ENCODE data around the gene LRRC70.

The LRRC70 gene

DNA sequence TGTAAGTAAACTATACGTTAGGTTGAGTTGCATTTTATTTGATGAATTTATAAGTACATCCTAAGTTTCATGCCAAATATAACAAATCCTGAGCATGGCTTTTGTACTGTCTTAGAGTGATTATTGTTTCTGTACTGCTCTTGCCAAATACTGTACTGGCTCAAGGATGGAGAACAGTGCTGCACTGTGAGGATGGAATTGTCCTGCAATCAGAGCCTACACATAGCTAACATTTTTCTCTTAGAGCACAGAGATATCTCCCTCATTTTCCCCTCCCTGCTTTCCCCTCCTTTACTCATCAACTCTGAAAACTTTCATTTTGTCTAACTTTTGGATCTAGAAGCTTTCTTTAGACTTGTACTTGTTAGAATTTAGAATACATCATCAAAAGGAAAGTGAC is 28.3 kb downstream of the LRRC70 start:
- Histone ChIP-seq H3K27ac (no peak overlapping the region), H3K4me3 (ENCODE audit: low read depth, low read length) (no peak overlapping the region), H3K9ac (no peak overlapping the region), H3K4me2 (ENCODE audit: low read length) (no peak overlapping the region), H2AFZ (no peak overlapping the region), H3K79me2 (no peaks in the 10 kb centered on the region), H3K4me1 (no peaks in the 10 kb centered on the region), H3K27me3 (ENCODE audit: control insufficient read depth, insufficient read depth, low read length) (no peaks in the 10 kb centered on the region), H3K36me3 (ENCODE audit: control insufficient read depth, insufficient read depth, low read length) (no peaks in the 10 kb centered on the region), H3K9me3 (ENCODE audit: control insufficient read depth, low read length) (no peaks in the 10 kb centered on the region)
- TF ChIP-seq, protein P1, sequence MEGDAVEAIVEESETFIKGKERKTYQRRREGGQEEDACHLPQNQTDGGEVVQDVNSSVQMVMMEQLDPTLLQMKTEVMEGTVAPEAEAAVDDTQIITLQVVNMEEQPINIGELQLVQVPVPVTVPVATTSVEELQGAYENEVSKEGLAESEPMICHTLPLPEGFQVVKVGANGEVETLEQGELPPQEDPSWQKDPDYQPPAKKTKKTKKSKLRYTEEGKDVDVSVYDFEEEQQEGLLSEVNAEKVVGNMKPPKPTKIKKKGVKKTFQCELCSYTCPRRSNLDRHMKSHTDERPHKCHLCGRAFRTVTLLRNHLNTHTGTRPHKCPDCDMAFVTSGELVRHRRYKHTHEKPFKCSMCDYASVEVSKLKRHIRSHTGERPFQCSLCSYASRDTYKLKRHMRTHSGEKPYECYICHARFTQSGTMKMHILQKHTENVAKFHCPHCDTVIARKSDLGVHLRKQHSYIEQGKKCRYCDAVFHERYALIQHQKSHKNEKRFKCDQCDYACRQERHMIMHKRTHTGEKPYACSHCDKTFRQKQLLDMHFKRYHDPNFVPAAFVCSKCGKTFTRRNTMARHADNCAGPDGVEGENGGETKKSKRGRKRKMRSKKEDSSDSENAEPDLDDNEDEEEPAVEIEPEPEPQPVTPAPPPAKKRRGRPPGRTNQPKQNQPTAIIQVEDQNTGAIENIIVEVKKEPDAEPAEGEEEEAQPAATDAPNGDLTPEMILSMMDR (IDR thresholded peaks at IDR 0.05) = no peak

DNA sequence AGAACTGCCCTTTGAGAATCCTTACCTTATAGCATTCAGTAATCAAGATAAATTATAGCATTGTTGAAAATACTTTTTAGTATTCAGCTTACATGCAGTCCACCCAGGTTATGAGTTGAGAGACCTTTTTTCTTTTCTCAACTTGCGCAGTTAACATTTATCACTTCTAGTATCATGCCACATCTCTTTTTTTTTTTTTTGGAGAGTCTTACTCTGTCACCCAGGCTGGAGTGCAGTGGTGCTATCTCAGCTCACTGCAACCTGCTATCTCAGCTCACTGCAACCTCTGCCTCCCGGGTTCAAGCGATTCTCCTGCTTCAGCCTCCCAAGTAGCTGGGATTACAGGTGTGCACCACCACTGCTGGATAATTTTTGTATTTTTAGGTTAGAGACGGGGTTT is 29.0 kb downstream of the LRRC70 start:
- Histone ChIP-seq H3K4me2 (ENCODE audit: low read length) (no peak overlapping the region), H3K4me3 (ENCODE audit: low read depth, low read length) (no peak overlapping the region), H3K4me1 (no peaks in the 10 kb centered on the region), H3K9ac (no peak overlapping the region), H3K79me2 (no peaks in the 10 kb centered on the region), H3K36me3 (ENCODE audit: control insufficient read depth, insufficient read depth, low read length) (no peaks in the 10 kb centered on the region), H3K27ac (no peak overlapping the region), H2AFZ (no peak overlapping the region), H3K27me3 (ENCODE audit: control insufficient read depth, insufficient read depth, low read length) (no peaks in the 10 kb centered on the region), H3K9me3 (ENCODE audit: control insufficient read depth, low read length) (no peaks in the 10 kb centered on the region)
- TF ChIP-seq, protein P1 (IDR thresholded peaks at IDR 0.05) = no peak

DNA sequence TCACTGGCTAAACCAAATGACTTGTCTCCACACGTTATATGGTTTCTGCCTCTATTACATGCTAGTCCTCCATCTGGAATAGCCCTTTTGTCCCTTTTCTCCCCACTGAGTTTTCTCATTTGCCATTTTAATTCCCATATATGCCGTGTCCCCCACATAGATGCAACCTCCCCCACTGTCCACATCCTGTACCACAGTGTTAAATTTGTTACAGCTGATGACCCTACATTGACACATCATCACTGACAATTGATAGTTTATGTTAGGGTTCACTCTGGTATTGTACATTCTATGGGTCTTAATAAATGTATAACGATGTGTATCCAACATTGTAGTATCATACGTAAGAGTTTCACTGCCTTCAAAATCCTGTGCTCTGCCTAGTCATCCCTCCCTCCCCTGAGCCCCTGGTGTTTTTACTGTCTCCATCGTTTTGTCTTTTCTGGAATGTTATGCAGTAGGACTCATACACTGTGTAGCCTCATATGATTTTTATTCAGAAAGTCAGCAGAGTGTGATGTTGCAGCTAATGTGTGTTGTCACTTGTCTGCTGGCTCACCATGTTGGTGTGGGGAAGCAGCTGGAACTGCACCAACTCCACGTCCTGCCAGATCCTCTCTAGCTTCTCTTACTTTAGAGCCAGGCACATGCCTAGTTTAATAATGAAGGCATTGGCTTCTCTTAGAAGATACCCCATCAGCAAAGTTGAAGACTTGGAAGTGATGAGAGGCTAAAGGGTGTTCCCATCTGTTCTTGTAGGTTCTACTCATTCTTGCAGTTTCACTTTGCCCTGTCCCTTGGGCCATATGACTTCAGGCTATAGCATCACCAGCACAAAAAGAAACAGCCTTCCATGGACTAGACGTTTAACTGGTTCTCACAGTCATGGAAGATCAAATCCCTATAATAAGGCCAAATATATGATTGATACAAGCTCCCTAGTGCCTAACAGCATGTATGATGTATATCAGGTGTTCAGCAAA is 30.2 kb downstream of the LRRC70 start:
- no peak overlapping the region for H3K9ac ChIP-seq
- no peaks in the 10 kb centered on the region for H3K79me2 ChIP-seq
- H2AFZ ChIP-seq = no peak overlapping the region
- no peak overlapping the region for H3K4me3 ChIP-seq (ENCODE audit: low read depth, low read length)
- no peak overlapping the region for H3K4me2 ChIP-seq (ENCODE audit: low read length)
- H3K27me3 ChIP-seq (ENCODE audit: control insufficient read depth, insufficient read depth, low read length) = no peaks in the 10 kb centered on the region
- TF ChIP-seq, protein P1 (IDR thresholded peaks at IDR 0.05) = no peak
- no peak overlapping the region for H3K27ac ChIP-seq
- no peaks in the 10 kb centered on the region for H3K4me1 ChIP-seq
- H3K36me3 ChIP-seq (ENCODE audit: control insufficient read depth, insufficient read depth, low read length) = no peaks in the 10 kb centered on the region
- no peaks in the 10 kb centered on the region for H3K9me3 ChIP-seq (ENCODE audit: control insufficient read depth, low read length)

DNA sequence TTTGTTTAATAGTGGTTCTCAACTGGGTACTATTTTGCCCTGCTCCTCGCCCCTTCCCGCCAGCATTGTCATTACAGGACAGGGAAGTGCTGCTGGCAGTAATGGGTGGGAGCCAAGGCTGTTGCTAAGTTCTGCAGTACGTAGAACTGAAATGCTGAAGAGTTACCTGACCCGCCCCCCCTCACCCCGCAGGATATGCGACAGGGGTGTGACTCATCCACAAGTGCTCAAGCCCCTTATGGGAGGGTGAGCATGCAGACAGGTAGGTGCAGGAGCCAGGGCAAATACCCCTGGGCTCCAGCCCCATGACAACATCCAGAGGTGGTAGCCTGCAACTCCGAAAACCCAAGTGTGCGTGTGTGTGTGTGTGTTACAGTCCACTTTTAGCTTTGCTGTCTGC is 35.7 kb downstream of the LRRC70 start:
- H2AFZ ChIP-seq = no peak overlapping the region
- H3K27ac ChIP-seq = no peak overlapping the region
- H3K9ac ChIP-seq = no peak overlapping the region
- H3K4me3 ChIP-seq (ENCODE audit: low read depth, low read length) = no peak overlapping the region
- H3K9me3 ChIP-seq (ENCODE audit: control insufficient read depth, low read length) = no peaks in the 10 kb centered on the region
- no peaks in the 10 kb centered on the region for H3K79me2 ChIP-seq
- no peaks in the 10 kb centered on the region for H3K36me3 ChIP-seq (ENCODE audit: control insufficient read depth, insufficient read depth, low read length)
- no peak overlapping the region for H3K4me2 ChIP-seq (ENCODE audit: low read length)
- H3K27me3 ChIP-seq (ENCODE audit: control insufficient read depth, insufficient read depth, low read length) = no peaks in the 10 kb centered on the region
- TF ChIP-seq, protein P1 (IDR thresholded peaks at IDR 0.05) = no peak
- H3K4me1 ChIP-seq = no peaks in the 10 kb centered on the region

Measured in parathyroid adenoma (tissue), 2 donors.